AG04450 (cell line): ENCODE measurements around the gene ZFP82. TPM values are rescaled to one million over a fixed set of nuclear protein-coding genes. Genes with fewer than 3 reads are reported as not detected.
A peak's percentile ranks its signal among the peaks of the same experiment; 100 is the strongest.

Experiments used
- CTCF ChIA-PET: fragments of 300-600, 350-600 bp; formaldehyde crosslinking; extraction: SDS; loops from one replicate; lab custom pipeline; 2022; ENCODE audit warnings: antibody characterized with exemption, inconsistent platforms; lab: Charles Lee
- POLR2A ChIA-PET: fragments of 350-600 bp; formaldehyde crosslinking; extraction: SDS; loops from one replicate; lab custom pipeline; 2021; ENCODE audit warnings: antibody characterized with exemption, inconsistent platforms; lab: Yijun Ruan, JAX
- DNase-seq: peaks from one replicate; pipeline ENCODE4 v3.0.0-alpha.2; 2011; ENCODE audit warnings: low read depth, low spot score
- H3K27ac ChIP-seq: one replicate; pipeline ENCODE4 v1.5.1; 2012; ENCODE audit warnings: low read depth, low read length, control low read depth
- H3K27me3 ChIP-seq: one replicate; pipeline ENCODE4 v1.6.0; 2012; ENCODE audit warnings: low read length; ENCODE audit not compliant: control insufficient read depth, insufficient read depth
- H3K4me3 ChIP-seq: 2 replicates; pipeline ENCODE4 v1.5.1; 2011; ENCODE audit warnings: mild to moderate bottlenecking, low read depth, low read length, control low read depth
- H3K9me3 ChIP-seq: 2 replicates; pipeline ENCODE4 v1.5.1; 2012; ENCODE audit warnings: low read length; ENCODE audit not compliant: control insufficient read depth, insufficient read depth
- CTCF ChIP-seq: IDR thresholded peaks from 2 replicates; pipeline ENCODE4 v1.5.1; 2011; ENCODE audit warnings: low read depth, low read length, control low read depth, inconsistent platforms
- polyA plus RNA-seq: library from polyadenylated mRNA; depleted of rRNA; stranded (reverse); fragments of >200 nt; gene quantifications from 2 replicates; pipeline ENCODE4 v1.2.3, GENCODE V29; 2011

Gene ZFP82
- polyA plus RNA-seq, 1 experiment: 6.2 TPM

DNA sequence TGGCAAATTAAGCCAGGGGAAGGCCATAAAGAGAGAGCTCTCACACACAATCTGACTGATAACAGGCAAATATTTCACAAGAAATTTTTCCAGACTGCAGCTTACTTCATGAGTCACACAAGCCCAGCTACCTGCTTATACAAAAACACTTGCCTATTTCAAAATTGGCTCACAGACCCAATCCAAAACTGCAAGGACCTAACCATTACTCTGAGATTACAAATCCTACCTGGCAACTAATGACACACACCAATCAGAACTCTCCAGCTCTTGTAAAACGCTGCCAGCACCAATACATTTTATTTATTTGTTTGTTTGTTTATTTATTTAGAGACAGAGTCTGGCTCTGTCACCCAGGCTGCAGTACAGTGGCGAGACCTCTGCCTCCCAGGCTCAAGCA lies 18.1 kb upstream of the ZFP82 start:
- no peak for TF ChIP-seq CTCF
- Histone ChIP-seq H3K27me3 (no peaks in the 10 kb centered on the region), H3K27ac (no peak overlapping the region), H3K9me3 (peaks cover 29% of the 10 kb centered on the region), H3K4me3 (no peak overlapping the region)
- ChIA-PET CTCF (no interaction called here), POLR2A (no interaction called here)
- DNase-seq: no peak

- Histone ChIP-seq H3K4me3 (no peak overlapping the region), H3K9me3 (peaks cover 21% of the 10 kb centered on the region), H3K27ac (no peak overlapping the region), H3K27me3 (no peaks in the 10 kb centered on the region)
- ChIA-PET POLR2A (no interaction called here), CTCF (no interaction called here)
- TF ChIP-seq CTCF: no peak
- no peak for DNase-seq
Measured at GRCh38 chr19:36423925-36424324, 5.5 kb upstream of the ZFP82 start.

GRCh38 chr19:36421749-36422481 lies 3.5 kb upstream of the ZFP82 start:
- Histone ChIP-seq H3K4me3 (peak overlapping the region; percentile 43), H3K27ac (no peak overlapping the region), H3K27me3 (no peaks in the 10 kb centered on the region), H3K9me3 (peaks cover 27% of the 10 kb centered on the region)
- ChIA-PET POLR2A (no interaction called here), CTCF (no interaction called here)
- no peak for TF ChIP-seq CTCF
- DNase-seq: no peak

- Histone ChIP-seq H3K9me3 (peaks cover 34% of the 10 kb centered on the region), H3K4me3 (peak overlapping the region; percentile 43), H3K27ac (no peak overlapping the region), H3K27me3 (no peaks in the 10 kb centered on the region)
- POLR2A ChIA-PET: interaction anchor here (0.7 kb wide), 1 partner anchor 107 kb away, joined by 3 read pairs; the partner anchor contains the start of gene ZNF260
- TF ChIP-seq CTCF: no peak
- CTCF ChIA-PET: no interaction called here
- DNase-seq: no peak
Measured at GRCh38 chr19:36420961-36421748, 2.7 kb upstream of the ZFP82 start.
